NCI-H2107 treated with DMSO at 0.1 percent for 48 hours (cell line): ENCODE measurements around the gene SLCO4A1.

Source experiments
- DNase-seq: peaks from one replicate; lab custom pipeline; 2025; ENCODE audit not compliant: unreplicated experiment; lab: John Stamatoyannopoulos, UW

SLCO4A1 gene, protein sequence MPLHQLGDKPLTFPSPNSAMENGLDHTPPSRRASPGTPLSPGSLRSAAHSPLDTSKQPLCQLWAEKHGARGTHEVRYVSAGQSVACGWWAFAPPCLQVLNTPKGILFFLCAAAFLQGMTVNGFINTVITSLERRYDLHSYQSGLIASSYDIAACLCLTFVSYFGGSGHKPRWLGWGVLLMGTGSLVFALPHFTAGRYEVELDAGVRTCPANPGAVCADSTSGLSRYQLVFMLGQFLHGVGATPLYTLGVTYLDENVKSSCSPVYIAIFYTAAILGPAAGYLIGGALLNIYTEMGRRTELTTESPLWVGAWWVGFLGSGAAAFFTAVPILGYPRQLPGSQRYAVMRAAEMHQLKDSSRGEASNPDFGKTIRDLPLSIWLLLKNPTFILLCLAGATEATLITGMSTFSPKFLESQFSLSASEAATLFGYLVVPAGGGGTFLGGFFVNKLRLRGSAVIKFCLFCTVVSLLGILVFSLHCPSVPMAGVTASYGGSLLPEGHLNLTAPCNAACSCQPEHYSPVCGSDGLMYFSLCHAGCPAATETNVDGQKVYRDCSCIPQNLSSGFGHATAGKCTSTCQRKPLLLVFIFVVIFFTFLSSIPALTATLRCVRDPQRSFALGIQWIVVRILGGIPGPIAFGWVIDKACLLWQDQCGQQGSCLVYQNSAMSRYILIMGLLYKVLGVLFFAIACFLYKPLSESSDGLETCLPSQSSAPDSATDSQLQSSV

DNA sequence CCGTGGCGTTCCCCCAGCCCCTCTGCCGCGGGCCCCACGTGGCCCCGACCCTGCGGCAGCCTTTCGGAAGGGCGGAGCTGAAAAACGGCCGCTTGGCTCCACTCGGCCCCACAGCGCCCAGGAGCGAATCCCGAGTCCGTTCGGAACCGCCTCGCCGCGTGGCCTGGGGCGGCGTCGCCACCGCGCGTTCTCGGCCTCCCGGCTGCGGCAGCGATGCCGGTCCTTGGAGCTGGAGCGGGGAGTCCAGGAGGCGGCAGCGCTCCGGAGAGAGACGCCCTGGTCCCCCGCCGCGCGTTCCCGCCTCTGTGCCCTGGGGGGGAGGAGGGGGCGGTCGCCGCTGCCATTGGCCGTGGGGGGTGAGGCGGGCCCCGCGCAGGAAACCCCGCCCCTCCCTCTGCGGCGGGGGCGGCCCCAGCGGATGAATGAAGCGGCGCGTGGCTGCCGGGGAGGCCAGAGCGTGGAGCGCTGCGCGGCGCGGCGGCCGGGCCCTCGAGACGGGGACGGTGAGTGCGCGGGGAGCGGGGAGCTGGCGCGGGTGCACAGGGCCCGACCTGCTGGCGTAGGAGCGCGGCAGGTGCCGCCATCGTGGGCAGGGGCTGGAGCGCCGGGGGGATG lies at the start of gene SLCO4A1:
Gene SLCO4A1, plus strand, starts transcription at position 453 of the 615 bp plus-strand sequence. CDS start 13,952 bp downstream, outside the sequence.
- DNase-seq: peak; percentile 42

GRCh38 chr20:62592506-62593177 lies 49.7 kb upstream of the SLCO4A1 start:
- no peak for DNase-seq

GRCh38 chr20:62593616-62594015 lies 48.7 kb upstream of the SLCO4A1 start:
- no peak for DNase-seq

- DNase-seq: no peak
These were observed 47.2 kb upstream of the SLCO4A1 start for GRCh38 chr20:62595069-62595468.

DNA sequence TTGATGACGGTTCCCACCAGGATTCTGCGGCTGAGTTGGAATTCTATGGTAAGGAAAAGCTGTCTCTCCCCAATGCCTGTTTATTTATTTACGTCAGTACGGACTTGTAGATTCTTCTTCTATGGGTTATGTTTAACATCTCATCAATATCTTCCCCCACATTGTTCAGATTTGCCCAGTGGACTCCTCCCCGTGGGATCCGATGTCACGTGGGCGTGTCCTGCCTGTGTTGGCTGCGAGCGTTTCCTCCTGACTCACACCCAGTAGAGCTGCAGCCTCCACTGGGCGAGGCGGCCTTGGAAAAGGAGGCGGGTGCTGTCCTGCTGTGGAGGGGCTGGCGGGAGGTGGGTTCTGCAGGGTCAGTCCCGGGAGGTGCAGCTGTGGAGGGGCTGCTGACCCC lies 46.8 kb upstream of the SLCO4A1 start:
- no peak for DNase-seq

- no peak for DNase-seq
These were observed 45.8 kb upstream of the SLCO4A1 start for GRCh38 chr20:62596486-62596885.

GRCh38 chr20:62596921-62597320 lies 45.4 kb upstream of the SLCO4A1 start:
- no peak for DNase-seq

- DNase-seq: no peak
These were observed 44.7 kb upstream of the SLCO4A1 start for GRCh38 chr20:62597416-62598115.

GRCh38 chr20:62598761-62599194 lies 43.5 kb upstream of the SLCO4A1 start:
- no peak for DNase-seq

- DNase-seq: no peak
These were observed 42.8 kb upstream of the SLCO4A1 start for GRCh38 chr20:62599216-62600110.

DNA sequence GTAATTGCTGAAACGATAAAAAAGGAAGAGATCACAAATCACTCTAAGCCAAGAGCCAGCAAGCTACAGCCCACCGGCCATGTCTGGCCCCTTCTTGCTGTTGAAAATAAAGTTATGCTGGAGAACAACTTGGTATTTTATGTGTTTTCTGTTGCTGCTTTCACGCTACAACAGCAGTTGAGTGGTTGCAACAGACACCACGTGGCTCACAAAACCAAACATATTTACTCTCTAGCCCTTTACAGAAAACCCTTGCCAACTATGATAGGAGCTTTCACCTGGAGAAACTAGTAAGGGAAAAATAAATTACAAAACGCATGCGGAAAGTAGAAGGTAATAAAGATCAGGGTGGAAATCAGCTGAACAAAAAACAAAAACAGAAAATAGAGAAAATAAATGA lies 41.1 kb upstream of the SLCO4A1 start:
- peak; percentile 13 for DNase-seq

DNA sequence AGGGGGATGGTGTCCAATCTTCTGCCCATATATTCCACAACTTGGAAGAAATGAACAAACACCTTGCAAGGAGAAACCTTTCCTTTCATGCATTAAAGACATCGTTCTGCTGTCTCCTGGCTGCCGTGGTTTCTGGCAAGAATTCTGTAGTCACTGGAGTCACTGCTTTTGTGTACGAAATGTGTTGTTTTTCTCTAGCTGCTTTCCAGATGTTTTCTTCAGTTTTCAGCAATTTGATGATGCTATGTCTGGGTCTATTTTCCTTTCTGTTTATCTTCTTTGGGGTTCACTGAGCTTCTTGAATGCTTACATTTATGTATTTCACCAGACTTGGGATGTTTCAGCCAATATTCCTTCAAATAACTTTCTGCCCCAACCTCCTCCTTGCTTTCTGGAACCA lies 40.6 kb upstream of the SLCO4A1 start:
- no peak for DNase-seq

GRCh38 chr20:62602550-62602949 lies 39.8 kb upstream of the SLCO4A1 start:
- DNase-seq: no peak

DNA sequence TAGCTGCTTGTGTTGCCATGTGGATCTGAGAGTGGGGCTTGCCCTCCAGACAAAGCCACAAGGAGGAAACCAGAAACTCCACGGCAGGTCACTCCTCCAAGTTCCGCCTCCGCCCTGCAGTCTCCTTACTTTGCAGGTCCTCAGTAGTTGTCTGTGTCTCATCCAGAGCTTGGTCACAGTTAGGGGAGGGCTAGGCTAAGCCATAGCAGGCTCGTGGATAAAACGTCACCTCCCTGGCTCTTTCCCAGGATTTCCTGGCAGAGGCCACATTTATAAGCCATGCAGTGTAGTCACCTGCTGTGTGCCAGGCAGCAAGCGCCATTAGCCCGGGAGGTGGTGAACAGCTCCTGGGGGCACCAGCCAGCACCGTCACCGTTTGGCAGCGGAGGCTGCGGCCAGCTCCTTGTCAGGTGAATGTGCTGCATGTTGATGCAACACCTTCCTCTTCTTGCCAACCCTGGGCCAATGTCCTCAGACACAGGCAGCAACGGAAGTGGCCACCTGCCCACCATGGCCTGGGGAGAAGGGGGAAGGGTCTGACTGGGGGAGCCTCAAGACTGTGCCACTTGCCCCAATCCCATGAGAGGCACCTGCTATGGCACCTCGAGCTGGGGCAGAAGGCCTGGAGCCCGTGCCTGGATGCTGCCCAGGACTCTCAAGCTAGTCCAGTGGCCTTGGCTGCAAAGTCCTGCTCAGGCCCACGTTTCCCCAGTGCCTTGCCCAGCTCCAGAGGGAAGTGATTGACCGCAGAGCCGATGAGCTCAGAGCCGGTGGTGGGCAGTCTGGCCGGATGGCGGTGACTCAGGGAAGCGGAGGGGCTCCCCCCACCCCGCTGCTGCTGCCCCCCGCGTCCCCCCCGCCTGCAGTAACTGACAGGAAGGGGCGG lies 39.0 kb upstream of the SLCO4A1 start:
- peak; percentile 64 for DNase-seq

GRCh38 chr20:62603907-62604785 lies 38.2 kb upstream of the SLCO4A1 start:
- DNase-seq: peak; percentile 31

- DNase-seq: no peak
These were observed 37.5 kb upstream of the SLCO4A1 start for GRCh38 chr20:62604796-62605195.

- no peak for DNase-seq
These were observed 36.9 kb upstream of the SLCO4A1 start for GRCh38 chr20:62605236-62605943.
